Breast epithelium (tissue), 4 donors: ENCODE results near the gene IQSEC3. TPM values are rescaled to one million over a fixed set of nuclear protein-coding genes. Genes with fewer than 3 reads are reported as not detected.

Source experiments
- DNase-seq, 2 donors: peaks; one replicate each; pipeline ENCODE4 v3.0.0-alpha.2; 2019; ENCODE audit warnings: low spot score in 2 of 2
- H3K27ac ChIP-seq, 2 donors: fragments of 200-600 bp; sonication (generic) in 1 of 2; one replicate each; pipeline ENCODE4 v1.5.1; 2016 to 2019; ENCODE audit warnings: mild to moderate bottlenecking in 1 of 2
- H3K27me3 ChIP-seq, 2 donors: fragments of 200-600 bp; sonication (generic) in 1 of 2; one replicate each; pipeline versions ENCODE4 v1.5.1 to v1.6.0; 2017 to 2019; ENCODE audit warnings: control low read depth in 1 of 2, mild to moderate bottlenecking in 1 of 2
- H3K36me3 ChIP-seq: fragments of 200-600 bp; one replicate; pipeline ENCODE4 v1.5.1; 2019
- H3K4me1 ChIP-seq, 2 donors: fragments of 200-600 bp; sonication (generic); one replicate each; pipeline ENCODE4 v1.5.1; 2016 to 2019; ENCODE audit warnings: control low read depth in 1 of 2
- H3K4me3 ChIP-seq, 3 donors: fragments of 200-600 bp; sonication (generic); 1 replicate in 2 of 3; 2 replicates in 1 of 3; pipeline ENCODE4 v1.5.1; 2016 to 2019; ENCODE audit warnings: mild to moderate bottlenecking in 3 of 3, moderate library complexity in 2 of 3
- H3K9me3 ChIP-seq, 2 donors: fragments of 200-600 bp; sonication (generic) in 1 of 2; one replicate each; pipeline ENCODE4 v1.5.1; 2016 to 2019; ENCODE audit warnings: control low read depth in 1 of 2
- CTCF ChIP-seq, 3 donors: fragments of 450-650 bp; IDR thresholded peaks; one replicate each; pipeline ENCODE4 v1.5.1; 2016 to 2017; ENCODE audit warnings: antibody characterized with exemption in 3 of 3, mild to moderate bottlenecking in 3 of 3, moderate library complexity in 3 of 3
- POLR2A ChIP-seq: fragments of 450-650 bp; IDR thresholded peaks from one replicate; pipeline ENCODE4 v1.6.1; 2016; ENCODE audit warnings: antibody characterized with exemption, mild to moderate bottlenecking, moderate library complexity
- POLR2AphosphoS5 ChIP-seq, 3 donors: sonication (generic); formaldehyde crosslinking; IDR thresholded peaks; one replicate each; pipeline ENCODE4 v1.6.1; 2017; ENCODE audit warnings: antibody characterized with exemption in 3 of 3
- intact Hi-C: fragments of 100-400 bp; cut with DNase I; formaldehyde crosslinking; loops from one replicate; pipeline ENCODE4 v1.15.1; 2023; ENCODE audit warnings: low total_unique reads
- total RNA-seq, 3 donors: library from RNA; depleted of rRNA; stranded (reverse); fragments of >200 nt; gene quantifications; one replicate each; pipeline ENCODE4 v1.1.0, GENCODE V29; 2016

Gene IQSEC3
- total RNA-seq, 3 donors from 2014 or later, result 0.64 to 0.98 (median 0.73) TPM

- intact Hi-C loops, result loop anchor here (1.0 kb wide), 1 partner anchor 10 kb away; no protein-coding TSS in a partner anchor
- no peak for DNase-seq
- no peaks in the 10 kb centered on the region for H3K4me1 ChIP-seq
- no peaks in the 10 kb centered on the region for H3K9me3 ChIP-seq
- TF ChIP-seq POLR2A (no peak), POLR2AphosphoS5 (IDR thresholded peaks at IDR 0.05) (no peak), CTCF (IDR thresholded peaks at IDR 0.05) (no peak)
- H3K4me3 ChIP-seq, result no peak overlapping the region
- H3K27me3 ChIP-seq, result no peaks in the 10 kb centered on the region
- no peak overlapping the region for H3K27ac ChIP-seq
- H3K36me3 ChIP-seq, result no peaks in the 10 kb centered on the region
Measured at GRCh38 chr12:157644-158043, 91.1 kb downstream of the IQSEC3 start.

DNA sequence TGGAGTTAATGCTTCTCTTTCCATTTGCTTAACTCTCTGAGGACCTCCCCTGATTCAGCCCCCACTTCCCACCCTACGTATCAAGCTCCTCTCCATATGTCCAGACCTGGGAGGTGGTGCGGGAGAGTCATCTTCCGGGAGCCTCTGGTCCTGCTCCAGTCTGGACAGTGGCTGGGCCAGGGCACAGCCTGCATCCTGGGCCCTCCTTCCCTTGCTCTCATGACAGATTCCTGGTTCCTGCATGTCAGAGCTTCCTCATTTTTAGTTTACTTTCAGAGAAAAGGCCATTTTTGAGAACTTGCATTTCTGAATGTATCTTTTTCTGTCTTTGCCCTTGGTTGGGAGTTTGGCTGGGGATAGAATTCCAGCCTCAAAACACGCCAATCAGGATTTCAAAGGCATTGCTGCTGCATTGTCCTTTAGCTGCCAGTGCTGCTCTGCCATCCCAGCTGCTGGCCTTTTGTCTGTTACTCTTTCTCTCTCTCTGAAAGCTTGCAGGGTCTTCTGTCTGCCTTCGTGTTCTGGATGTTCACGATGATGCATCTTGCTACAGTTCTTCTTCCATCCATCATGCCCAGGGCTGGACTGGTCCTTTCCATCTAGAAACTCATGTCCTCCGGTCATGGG, 92.7 kb downstream of the IQSEC3 start:
- no peak for DNase-seq
- H3K27me3 ChIP-seq, result no peaks in the 10 kb centered on the region
- no peaks in the 10 kb centered on the region for H3K9me3 ChIP-seq
- no peak overlapping the region for H3K4me3 ChIP-seq
- no peaks in the 10 kb centered on the region for H3K36me3 ChIP-seq
- H3K27ac ChIP-seq, result no peak overlapping the region
- TF ChIP-seq POLR2AphosphoS5 (IDR thresholded peaks at IDR 0.05) (no peak), CTCF (IDR thresholded peaks at IDR 0.05) (no peak), POLR2A (no peak)
- H3K4me1 ChIP-seq, result no peaks in the 10 kb centered on the region
- intact Hi-C loops, result no loop called here

DNA sequence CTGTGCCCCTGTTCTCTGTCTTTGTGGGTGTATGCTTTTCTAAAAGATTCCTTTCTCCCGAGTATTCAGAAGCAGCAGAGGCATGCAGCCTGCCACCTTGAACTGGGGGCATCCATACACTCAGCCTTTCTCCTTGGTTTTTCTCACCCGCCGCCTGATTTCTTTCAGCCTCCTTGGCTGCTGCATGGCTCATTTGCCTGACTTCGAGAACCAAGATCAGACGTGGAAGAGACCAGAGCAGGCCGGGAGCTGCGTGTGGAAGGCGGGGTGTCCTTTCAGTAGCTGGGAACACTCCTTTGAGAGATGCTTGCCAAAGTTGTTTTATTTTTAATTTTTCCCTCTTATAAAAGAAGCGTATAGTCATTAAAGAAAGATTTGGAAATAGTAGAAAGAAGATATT, 94.3 kb downstream of the IQSEC3 start:
- Histone ChIP-seq H3K27ac (no peak overlapping the region), H3K27me3 (no peaks in the 10 kb centered on the region), H3K4me1 (no peaks in the 10 kb centered on the region), H3K9me3 (no peaks in the 10 kb centered on the region), H3K36me3 (no peaks in the 10 kb centered on the region), H3K4me3 (no peak overlapping the region)
- DNase-seq, result no peak
- TF ChIP-seq CTCF (IDR thresholded peaks at IDR 0.05) (no peak), POLR2A (no peak), POLR2AphosphoS5 (IDR thresholded peaks at IDR 0.05) (no peak)
- intact Hi-C loops, result loop anchor here (2.0 kb wide), 1 partner anchor 66 kb away; no protein-coding TSS in a partner anchor

GRCh38 chr12:161823-162222, 95.3 kb downstream of the IQSEC3 start:
- no peak overlapping the region for H3K27ac ChIP-seq
- TF ChIP-seq POLR2AphosphoS5 (IDR thresholded peaks at IDR 0.05), result no peak
- TF ChIP-seq CTCF (IDR thresholded peaks at IDR 0.05), result no peak
- no peak for TF ChIP-seq POLR2A
- DNase-seq, result no peak
- H3K4me1 ChIP-seq, result no peaks in the 10 kb centered on the region
- H3K9me3 ChIP-seq, result no peaks in the 10 kb centered on the region
- no peaks in the 10 kb centered on the region for H3K27me3 ChIP-seq
- intact Hi-C loops, result loop anchor here (2.0 kb wide), 1 partner anchor 65 kb away; no protein-coding TSS in a partner anchor
- no peaks in the 10 kb centered on the region for H3K36me3 ChIP-seq
- no peak overlapping the region for H3K4me3 ChIP-seq

GRCh38 chr12:162467-163307, 96.1 kb downstream of the IQSEC3 start:
- Histone ChIP-seq H3K36me3 (no peaks in the 10 kb centered on the region), H3K27ac (no peak overlapping the region), H3K27me3 (no peaks in the 10 kb centered on the region), H3K4me3 (no peak overlapping the region), H3K4me1 (no peaks in the 10 kb centered on the region), H3K9me3 (no peaks in the 10 kb centered on the region)
- TF ChIP-seq POLR2AphosphoS5 (IDR thresholded peaks at IDR 0.05) (no peak), CTCF (IDR thresholded peaks at IDR 0.05) (no peak), POLR2A (no peak)
- intact Hi-C loops, result loop anchor here (1.0 kb wide), 1 partner anchor 24 kb away; no protein-coding TSS in a partner anchor
- no peak for DNase-seq
